Endodermal cell (in vitro differentiated cells): ENCODE data around the gene NPY5R. TPM values are rescaled to one million over a fixed set of nuclear protein-coding genes. Genes with fewer than 3 reads are reported as not detected.

Source experiments
- DNase-seq: peaks from one replicate; pipeline ENCODE4 v3.0.0-alpha.2; 2017
- H3K27ac ChIP-seq: 2 replicates; pipeline ENCODE4 v1.5.1; 2013; ENCODE audit warnings: mild to moderate bottlenecking, low read depth, low read length, moderate library complexity
- H3K27me3 ChIP-seq: 2 replicates; pipeline ENCODE4 v1.6.1; 2013; ENCODE audit warnings: mild to moderate bottlenecking, low read length, moderate library complexity; ENCODE audit not compliant: insufficient read depth, control insufficient read depth, poor library complexity, severe bottlenecking
- H3K36me3 ChIP-seq: 2 replicates; pipeline ENCODE4 v1.7.0; 2013; ENCODE audit warnings: mild to moderate bottlenecking, low read length, moderate library complexity; ENCODE audit not compliant: control insufficient read depth, insufficient read depth
- H3K4me1 ChIP-seq: one replicate; pipeline ENCODE4 v1.7.0; 2013; ENCODE audit warnings: low read length; ENCODE audit not compliant: control insufficient read depth, insufficient read depth
- H3K4me3 ChIP-seq: 2 replicates; pipeline ENCODE4 v1.5.1; 2013; ENCODE audit warnings: mild to moderate bottlenecking, low read length, moderate library complexity
- H3K9ac ChIP-seq: 2 replicates; pipeline ENCODE4 v1.6.1; 2013; ENCODE audit warnings: mild to moderate bottlenecking, low read length, moderate library complexity; ENCODE audit not compliant: poor library complexity, severe bottlenecking; ENCODE audit errors: extremely low read depth
- H3K9me3 ChIP-seq: 2 replicates; pipeline ENCODE4 v1.6.1; 2013; ENCODE audit warnings: mild to moderate bottlenecking, low read length, moderate library complexity; ENCODE audit not compliant: control insufficient read depth
- H3K27ac Mint-ChIP-seq: 2 replicates; pipeline ENCODE4 v1.8.0; 2020; ENCODE audit warnings: mixed read lengths
- H3K27me3 Mint-ChIP-seq: 2 replicates; pipeline ENCODE4 v1.8.0; 2021; ENCODE audit warnings: mild to moderate bottlenecking, mixed read lengths; ENCODE audit not compliant: insufficient read depth
- H3K36me3 Mint-ChIP-seq: 2 replicates; pipeline ENCODE4 v1.8.0; 2020; ENCODE audit warnings: low read depth, mixed read lengths
- H3K4me1 Mint-ChIP-seq: 2 replicates; pipeline ENCODE4 v1.8.0; 2020; ENCODE audit warnings: mixed read lengths
- H3K4me3 Mint-ChIP-seq: 2 replicates; pipeline ENCODE4 v1.8.0; 2020; ENCODE audit warnings: mild to moderate bottlenecking, moderate library complexity, mixed read lengths
- H3K9me3 Mint-ChIP-seq: 2 replicates; pipeline ENCODE4 v1.8.0; 2020; ENCODE audit warnings: mild to moderate bottlenecking, mixed read lengths
- CTCF ChIP-seq: fragments of 200-600 bp; sonication (generic); conservative IDR thresholded peaks from 2 replicates; pipeline ENCODE4 v1.5.0; 2021; ENCODE audit warnings: antibody characterized with exemption, mild to moderate bottlenecking
- WGBS, 2 experiments: methylation state at CpG; one replicate each; pipeline versions ENCODE4 v1.1.5 to v1.1.7; 2013; ENCODE audit warnings: missing lambda C conversion rate in 2 of 2, mixed read lengths in 1 of 2; ENCODE audit not compliant: insufficient coverage in 1 of 2, insufficient read length in 1 of 2; 5-methylcytosine and 5-hydroxymethylcytosine counted together
- total RNA-seq, 2 donors: library from RNA; stranded (reverse); fragmentation: NEBNext Ultra II Directional in 1 of 2; extraction: Animal tissue kit (Norgen Biotek cat#: 25700) in 1 of 2; gene quantifications; 2 replicates in 1 of 2; 3 replicates in 1 of 2; pipeline ENCODE4 v1.2.1, GENCODE V29; 2021

NPY5R gene
- total RNA-seq, 2 donors from 2014 or later, result 4.4 to 5.1 TPM

- Histone ChIP-seq H3K4me3 (no peak overlapping the region), H3K4me1 (no peaks in the 10 kb centered on the region), H3K9me3 (no peaks in the 10 kb centered on the region), H3K27me3 (no peaks in the 10 kb centered on the region), H3K27ac (no peak overlapping the region), H3K36me3 (no peaks in the 10 kb centered on the region), H3K9ac (no peak overlapping the region)
- no peak for TF ChIP-seq CTCF
- Mint-ChIP-seq H3K27ac (no peak overlapping the region), H3K9me3 (no peaks in the 10 kb centered on the region), H3K36me3 (no peaks in the 10 kb centered on the region), H3K27me3 (no peaks in the 10 kb centered on the region), H3K4me1 (peaks cover 6% of the 10 kb centered on the region), H3K4me3 (no peak overlapping the region)
- DNase-seq, result no peak
- 91 to 95% methylated on average over 6 to 7 of the region's 7 CpGs for WGBS, 2 experiments
These were observed 38.6 kb downstream of the NPY5R start for GRCh38 chr4:163382178-163382869.

GRCh38 chr4:163384434-163384833 is 40.7 kb downstream of the NPY5R start:
- peaks cover 10% of the 10 kb centered on the region for H3K4me1 Mint-ChIP-seq
- no peaks in the 10 kb centered on the region for H3K9me3 Mint-ChIP-seq
- no peaks in the 10 kb centered on the region for H3K9me3 ChIP-seq
- no peak overlapping the region for H3K27ac Mint-ChIP-seq
- H3K36me3 Mint-ChIP-seq, result no peaks in the 10 kb centered on the region
- H3K9ac ChIP-seq, result no peak overlapping the region
- H3K27me3 Mint-ChIP-seq, result no peaks in the 10 kb centered on the region
- H3K36me3 ChIP-seq, result no peaks in the 10 kb centered on the region
- H3K27ac ChIP-seq, result no peak overlapping the region
- H3K27me3 ChIP-seq, result no peaks in the 10 kb centered on the region
- H3K4me3 ChIP-seq, result no peak overlapping the region
- DNase-seq, result no peak
- no peaks in the 10 kb centered on the region for H3K4me1 ChIP-seq
- no peak for TF ChIP-seq CTCF
- H3K4me3 Mint-ChIP-seq, result no peak overlapping the region
- 92 to 100% methylated on average over 4 to 5 of the region's 5 CpGs for WGBS, 2 experiments

GRCh38 chr4:163384926-163385325 is 41.2 kb downstream of the NPY5R start:
- Histone ChIP-seq H3K36me3 (no peaks in the 10 kb centered on the region), H3K9me3 (no peaks in the 10 kb centered on the region), H3K4me3 (no peak overlapping the region), H3K9ac (no peak overlapping the region), H3K27ac (no peak overlapping the region), H3K27me3 (no peaks in the 10 kb centered on the region), H3K4me1 (no peaks in the 10 kb centered on the region)
- H3K4me1 Mint-ChIP-seq, result peaks cover 11% of the 10 kb centered on the region
- no peak overlapping the region for H3K4me3 Mint-ChIP-seq
- H3K27ac Mint-ChIP-seq, result no peak overlapping the region
- no peaks in the 10 kb centered on the region for H3K9me3 Mint-ChIP-seq
- H3K36me3 Mint-ChIP-seq, result no peaks in the 10 kb centered on the region
- no peaks in the 10 kb centered on the region for H3K27me3 Mint-ChIP-seq
- DNase-seq, result no peak
- TF ChIP-seq CTCF, result no peak
